HG03280 (cell line): ENCODE results near the gene PLIN5.

Source experiments
- ATAC-seq: cut with Tn5 transposase; IDR thresholded peaks from one replicate; pipeline ENCODE4 v1.9.1; 2021; ENCODE audit warnings: mild to moderate bottlenecking, moderate library complexity; ENCODE audit not compliant: unreplicated experiment

PLIN5 gene

GRCh38 chr19:4524808-4525562 lies 10.0 kb downstream of the PLIN5 start:
- ATAC-seq = no peak

DNA sequence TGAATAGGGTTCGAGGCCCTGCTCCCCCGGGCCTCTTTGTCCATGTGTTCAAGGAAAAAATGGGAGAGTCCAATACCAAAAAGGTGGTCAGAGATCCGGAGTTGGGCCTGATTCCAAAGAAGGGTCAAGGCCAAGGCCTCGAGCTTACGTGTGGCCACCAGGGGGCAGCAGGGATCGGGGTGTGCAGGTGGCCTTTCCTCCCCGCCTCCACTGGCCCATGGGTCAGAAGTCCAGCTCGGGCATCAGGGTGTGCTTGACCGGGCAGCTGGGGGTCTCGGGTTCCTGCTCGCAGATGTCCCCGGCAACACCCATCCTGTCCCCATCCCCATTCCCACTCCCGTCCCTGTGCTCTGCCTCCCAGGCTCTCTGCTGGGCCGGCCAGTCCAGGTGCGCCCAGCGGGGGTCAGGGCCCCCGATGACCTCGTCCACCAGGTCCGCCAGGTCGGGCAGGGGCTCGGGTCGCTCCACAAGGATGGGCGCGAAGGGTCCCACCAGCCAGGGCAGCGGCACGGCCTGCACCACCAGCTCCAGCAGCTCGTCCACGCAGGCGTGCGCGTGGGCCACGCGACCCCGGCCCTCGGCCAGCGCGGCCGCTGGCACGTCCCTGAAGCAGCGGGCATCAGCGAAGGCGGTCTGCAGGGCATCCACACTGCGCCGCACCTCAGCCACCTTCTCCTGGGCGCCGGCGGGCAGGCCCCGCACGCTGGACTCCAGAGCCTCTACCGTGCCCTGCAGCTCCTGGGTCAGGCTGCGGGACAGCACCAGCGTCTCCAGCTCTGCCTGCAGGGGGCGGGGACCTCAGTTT lies 11.5 kb downstream of the PLIN5 start:
- ATAC-seq = no peak

DNA sequence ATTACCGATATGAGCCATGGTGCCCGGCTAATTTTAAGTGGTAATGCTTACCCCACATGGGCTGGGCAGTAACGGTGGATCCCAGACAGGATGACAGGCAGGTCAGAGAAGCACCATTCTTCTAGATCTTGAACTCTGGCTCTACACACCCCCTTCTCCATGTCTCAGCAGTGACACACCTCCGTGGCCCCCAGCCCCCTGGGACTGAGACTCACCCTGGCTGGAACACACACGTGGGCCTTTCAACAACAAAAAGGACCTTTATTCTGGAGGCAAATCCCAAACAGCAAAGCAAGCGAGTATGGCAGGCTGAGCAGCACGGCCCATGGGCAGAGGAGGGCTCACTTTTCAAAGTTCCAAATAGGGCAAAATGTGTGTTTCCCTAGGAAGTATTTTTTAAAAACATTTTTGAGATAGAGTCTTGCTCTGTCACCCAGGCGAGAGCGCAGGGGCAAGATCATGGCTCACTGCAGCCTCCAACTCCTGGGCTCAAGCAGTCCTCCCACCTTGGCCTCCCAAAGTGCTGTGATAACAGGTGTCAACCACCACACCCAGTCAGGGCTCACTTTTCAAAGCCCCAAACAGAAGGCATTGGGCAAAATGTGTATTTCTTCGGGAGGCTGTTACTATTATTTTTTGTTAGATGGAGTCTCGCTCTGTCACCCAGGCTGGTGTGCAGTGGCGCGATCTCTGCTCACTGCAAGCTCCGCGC lies 12.6 kb downstream of the PLIN5 start:
- ATAC-seq = no peak

- no peak for ATAC-seq
Observed at GRCh38 chr19:4521888-4522242, 13.2 kb downstream of the PLIN5 start.

DNA sequence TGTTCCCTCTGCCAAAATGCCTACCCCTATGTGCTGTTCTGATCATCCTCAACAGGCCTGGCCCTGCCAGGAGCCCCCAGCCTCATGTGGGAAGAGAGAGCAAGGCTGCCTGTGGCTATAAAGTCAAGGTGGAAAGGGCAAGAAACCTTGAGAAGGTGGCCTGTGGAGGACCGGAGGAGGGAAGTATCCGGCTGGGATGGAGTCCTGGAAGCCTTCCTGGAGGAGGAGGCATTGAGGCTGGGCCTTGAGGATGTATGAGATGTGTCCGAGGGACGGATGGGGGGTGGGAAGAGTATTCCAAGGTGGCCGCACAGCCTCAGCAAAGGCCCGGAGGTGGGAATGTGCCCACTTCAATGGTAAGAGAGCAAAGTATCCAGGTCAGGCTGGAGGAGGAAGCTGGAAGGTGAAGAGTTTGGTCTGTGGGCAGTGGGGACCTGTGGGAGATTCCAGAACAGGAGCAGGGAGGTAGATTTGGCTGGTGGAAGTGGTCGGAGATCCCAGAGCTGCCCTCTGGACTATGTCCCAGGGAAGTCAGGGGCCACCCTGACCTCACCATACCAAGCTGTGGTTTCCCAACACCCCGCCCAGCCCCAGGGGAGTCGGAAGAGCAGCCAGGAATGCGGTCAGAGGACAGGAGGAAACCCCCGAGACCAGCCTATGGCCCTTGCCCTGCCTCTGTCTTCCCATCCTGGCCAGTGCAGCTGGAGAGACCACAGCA lies 13.7 kb downstream of the PLIN5 start:
- ATAC-seq = no peak

- no peak for ATAC-seq
Observed at GRCh38 chr19:4519521-4520277, 15.3 kb downstream of the PLIN5 start.

GRCh38 chr19:4519172-4519496 lies 15.9 kb downstream of the PLIN5 start:
- no peak for ATAC-seq

DNA sequence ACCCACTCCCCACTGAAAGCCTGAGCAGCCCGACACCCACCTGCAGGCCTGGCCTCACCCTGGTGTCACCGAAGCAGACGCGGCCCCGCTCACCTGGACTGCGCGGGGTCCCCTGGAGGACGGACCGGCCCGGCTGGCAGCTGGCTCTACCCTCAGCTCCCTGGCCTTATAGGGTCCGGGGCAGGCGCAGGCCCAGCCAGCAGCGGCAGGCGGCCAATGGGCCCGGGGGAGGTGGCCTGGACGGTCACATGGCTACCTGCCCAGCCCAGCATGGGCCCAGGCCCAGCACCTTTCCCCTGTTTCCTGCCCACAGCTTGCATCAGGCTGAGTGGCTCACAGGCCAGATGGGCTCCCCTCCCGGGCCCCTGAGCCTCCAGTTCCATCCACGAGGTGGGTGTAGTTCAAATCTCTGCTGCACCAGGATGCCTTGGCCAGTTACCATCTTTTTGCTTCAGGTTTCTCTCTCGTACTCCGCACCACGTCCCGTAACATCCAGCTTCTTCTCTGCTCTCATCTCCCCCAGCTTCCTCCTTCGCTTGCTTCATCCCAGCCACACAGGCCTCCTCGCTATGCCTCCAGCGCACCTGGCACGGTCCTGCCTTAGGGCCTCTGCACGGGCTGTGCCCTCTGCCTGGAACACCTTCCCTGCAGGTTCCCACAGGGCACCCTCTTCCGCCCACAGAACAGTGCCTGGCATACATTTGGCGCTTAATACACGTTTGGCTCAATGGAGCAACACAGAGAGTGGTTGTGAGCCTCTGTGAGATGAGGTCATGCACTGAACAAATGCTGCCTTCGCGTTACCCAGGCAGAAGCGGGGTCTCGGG lies 16.5 kb downstream of the PLIN5 start, which contains the start of gene PLIN4:
TSS of gene PLIN4 (minus strand) at position 142 of the 827 bp plus-strand sequence. CDS start 214 bp downstream, outside the sequence.
- no peak for ATAC-seq

DNA sequence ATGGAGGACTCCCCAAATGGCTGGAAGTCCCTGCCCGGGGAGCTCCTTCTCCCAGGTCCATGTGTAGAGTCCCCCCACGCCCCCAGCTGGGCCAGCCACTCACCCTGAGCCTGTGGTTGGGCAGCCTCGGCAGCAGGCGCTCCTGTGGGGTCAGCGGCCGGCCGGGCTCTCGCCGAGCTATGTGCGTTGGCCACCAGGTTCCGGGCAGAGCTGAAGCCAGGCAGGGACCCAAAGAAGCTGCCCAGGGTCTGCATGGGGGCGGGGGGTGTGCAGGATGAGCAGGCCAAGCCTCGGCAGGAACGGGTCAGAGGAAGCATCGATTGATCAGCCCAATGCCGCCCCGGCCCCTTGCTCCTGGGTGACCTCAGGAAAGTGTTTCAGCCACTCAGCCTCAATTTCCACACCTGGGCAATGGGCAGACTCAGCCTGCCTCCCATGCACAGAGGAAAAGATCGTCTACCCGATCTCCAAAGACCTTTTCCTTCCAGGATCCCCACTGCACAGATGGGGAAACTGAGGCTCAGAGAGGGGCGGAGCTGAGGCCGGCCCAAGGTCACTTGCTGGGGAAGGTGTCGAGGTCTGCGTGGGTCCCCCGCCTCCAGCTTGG lies 17.5 kb downstream of the PLIN5 start:
- ATAC-seq = no peak

DNA sequence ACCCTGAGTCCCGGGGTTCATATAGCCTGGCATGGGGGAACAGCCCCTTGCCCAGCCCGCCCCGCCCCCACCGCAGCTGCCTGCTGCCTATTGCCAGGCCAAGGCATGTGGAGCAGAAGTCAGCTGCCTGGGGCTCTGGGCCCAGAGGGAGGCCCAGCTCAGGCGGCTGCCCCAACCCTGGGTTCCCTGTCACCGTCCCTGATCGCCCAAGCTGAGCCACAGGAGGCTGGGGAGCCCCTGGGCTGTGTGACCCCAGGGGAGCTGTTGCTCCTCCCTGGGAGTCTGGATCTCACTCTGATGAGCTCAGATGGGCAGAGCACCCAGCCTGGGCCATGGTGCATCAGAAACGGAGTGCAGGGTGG lies 18.1 kb downstream of the PLIN5 start:
- ATAC-seq = no peak

DNA sequence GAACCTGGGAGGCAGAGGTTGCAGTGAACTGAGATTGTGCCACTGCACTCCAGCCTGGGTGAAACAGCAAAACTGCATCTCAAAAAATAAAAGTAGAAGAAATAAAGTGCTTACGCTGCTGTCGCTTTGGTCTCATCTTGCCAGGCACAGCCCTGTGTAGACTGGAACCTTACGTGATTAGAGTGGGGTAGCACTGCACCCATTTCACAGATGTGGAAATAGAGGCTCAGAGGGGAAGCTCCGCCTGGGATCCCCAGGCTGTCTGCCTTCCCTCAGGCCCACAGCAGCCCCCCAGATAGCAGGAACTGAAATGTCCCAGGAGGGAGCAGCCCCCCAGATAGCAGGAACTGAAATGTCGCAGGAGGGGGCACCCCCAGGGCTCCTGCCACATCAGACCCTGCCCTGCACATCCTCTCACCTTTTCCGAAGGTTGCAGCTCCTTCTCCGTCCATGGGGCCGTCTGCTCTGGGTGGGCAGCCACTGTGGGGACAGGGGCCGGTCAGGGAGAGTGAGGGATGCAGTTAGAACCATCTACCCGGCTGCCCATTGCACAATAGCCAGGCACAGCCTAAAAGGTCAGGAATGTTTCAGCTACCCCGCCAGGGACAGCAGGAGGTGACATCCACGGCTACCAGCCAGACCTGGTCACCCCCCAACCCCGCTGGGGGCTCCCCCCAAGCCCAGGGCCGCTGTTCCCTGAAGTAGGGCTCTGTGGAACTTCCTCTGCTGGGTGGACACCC lies 18.7 kb downstream of the PLIN5 start:
- ATAC-seq = no peak

- no peak for ATAC-seq
Observed at GRCh38 chr19:4515732-4516131, 19.3 kb downstream of the PLIN5 start.

- ATAC-seq = no peak
Observed at GRCh38 chr19:4513248-4513647, 21.8 kb downstream of the PLIN5 start.

- ATAC-seq = no peak
Observed at GRCh38 chr19:4512070-4512469, 23.0 kb downstream of the PLIN5 start.

GRCh38 chr19:4511300-4512054 lies 23.5 kb downstream of the PLIN5 start:
- no peak for ATAC-seq

- ATAC-seq = no peak
Observed at GRCh38 chr19:4510435-4511255, 24.4 kb downstream of the PLIN5 start.

DNA sequence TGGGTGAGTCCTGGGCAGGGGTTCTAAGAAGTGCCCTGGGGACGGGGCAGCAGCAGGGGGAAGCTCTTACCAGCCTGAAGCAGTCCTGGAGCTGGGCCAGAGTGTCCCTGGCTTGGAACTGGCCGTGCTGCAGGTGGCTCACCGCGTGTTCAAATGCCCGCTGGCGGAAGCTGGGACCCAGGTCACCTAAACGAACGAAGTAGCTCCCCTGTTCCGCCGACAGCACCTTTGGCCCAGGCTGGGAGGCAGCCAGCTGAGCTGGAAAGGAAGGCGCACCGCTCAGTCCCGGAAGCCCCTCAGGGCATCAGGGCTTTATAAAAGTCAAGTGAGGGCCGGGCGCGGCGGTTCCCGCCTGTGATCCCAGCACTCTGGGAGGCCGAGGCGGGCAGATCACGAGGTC lies 26.3 kb downstream of the PLIN5 start:
- ATAC-seq = no peak
